H1 (cell line): ENCODE data around the gene ERC1. TPM values are rescaled to one million over a fixed set of nuclear protein-coding genes. Genes with fewer than 3 reads are reported as not detected.

Source experiments
- polyA plus RNA-seq, 7 experiments: library from polyadenylated mRNA; depleted of rRNA in 3 of 7; stranded (reverse) in 5 of 7; unstranded in 2 of 7; fragments of >200 nt in 5 of 7; fragments of 200-250 nt in 2 of 7; gene quantifications; 1 replicate in 5 of 7; 2 replicates in 1 of 7; 4 replicates in 1 of 7; pipeline versions ENCODE4 v1.2.1 to v1.2.3, GENCODE V29; 2011 to 2013; ENCODE audit warnings: missing spikeins in 2 of 7, mixed read lengths in 2 of 7
- total RNA-seq: library from RNA; stranded (reverse); fragmentation: NEBNext Ultra II Directional; extraction: Animal tissue kit (Norgen Biotek cat#: 25700); gene quantifications from 2 replicates; pipeline ENCODE4 v1.2.1, GENCODE V29; 2021
- TF ChIP-seq, protein P1 (sequence below): fragments of 300-600 bp; sonication (generic); IDR thresholded peaks from 2 replicates; pipeline ENCODE4 v1.7.1; 2012; ENCODE audit warnings: low read length, moderate library complexity, mild to moderate bottlenecking, inconsistent platforms; ENCODE audit not compliant: insufficient replicate concordance

ERC1 gene
- total and polyA plus RNA-seq, 2 of the 8 experiments (the other 6 are each of a cell fraction or from before 2014, with no cell fraction given): 7.8 to 45.7 TPM

DNA sequence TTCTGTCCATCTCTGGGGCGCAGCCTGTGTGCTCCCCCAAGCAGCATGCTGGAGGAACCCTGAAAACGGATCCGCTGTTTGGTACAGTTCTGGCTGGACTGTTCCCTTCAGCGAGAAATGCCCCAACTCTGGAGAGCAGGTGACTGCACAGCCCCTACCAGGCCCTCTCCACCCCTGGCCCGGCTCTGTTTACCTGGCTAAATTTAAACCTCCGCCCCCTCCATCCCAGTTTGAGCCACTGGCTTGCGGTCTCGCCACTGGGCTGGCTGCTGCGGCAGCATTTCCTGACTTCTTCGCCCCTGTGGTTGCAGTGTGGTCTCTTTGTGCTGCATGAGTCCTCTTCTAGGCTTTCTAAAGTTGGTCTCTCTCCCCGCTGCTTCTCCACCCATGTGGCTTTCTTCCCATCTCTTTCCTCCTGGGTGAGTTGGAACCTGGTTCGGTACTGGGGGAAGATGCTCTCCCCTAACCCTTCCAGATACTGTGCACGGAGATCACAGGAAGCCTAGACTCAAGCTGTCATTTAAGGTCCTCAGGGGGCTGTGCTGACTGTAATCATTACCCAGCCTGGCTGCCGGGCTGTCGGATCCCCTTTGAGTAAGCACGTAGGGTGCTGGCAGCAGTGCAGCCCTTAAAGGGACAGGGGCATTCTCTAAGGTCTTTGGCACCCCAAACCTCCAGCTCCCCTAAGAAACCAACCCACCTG lies 542.7 kb downstream of the ERC1 start (continued):
- TF ChIP-seq, protein P1, sequence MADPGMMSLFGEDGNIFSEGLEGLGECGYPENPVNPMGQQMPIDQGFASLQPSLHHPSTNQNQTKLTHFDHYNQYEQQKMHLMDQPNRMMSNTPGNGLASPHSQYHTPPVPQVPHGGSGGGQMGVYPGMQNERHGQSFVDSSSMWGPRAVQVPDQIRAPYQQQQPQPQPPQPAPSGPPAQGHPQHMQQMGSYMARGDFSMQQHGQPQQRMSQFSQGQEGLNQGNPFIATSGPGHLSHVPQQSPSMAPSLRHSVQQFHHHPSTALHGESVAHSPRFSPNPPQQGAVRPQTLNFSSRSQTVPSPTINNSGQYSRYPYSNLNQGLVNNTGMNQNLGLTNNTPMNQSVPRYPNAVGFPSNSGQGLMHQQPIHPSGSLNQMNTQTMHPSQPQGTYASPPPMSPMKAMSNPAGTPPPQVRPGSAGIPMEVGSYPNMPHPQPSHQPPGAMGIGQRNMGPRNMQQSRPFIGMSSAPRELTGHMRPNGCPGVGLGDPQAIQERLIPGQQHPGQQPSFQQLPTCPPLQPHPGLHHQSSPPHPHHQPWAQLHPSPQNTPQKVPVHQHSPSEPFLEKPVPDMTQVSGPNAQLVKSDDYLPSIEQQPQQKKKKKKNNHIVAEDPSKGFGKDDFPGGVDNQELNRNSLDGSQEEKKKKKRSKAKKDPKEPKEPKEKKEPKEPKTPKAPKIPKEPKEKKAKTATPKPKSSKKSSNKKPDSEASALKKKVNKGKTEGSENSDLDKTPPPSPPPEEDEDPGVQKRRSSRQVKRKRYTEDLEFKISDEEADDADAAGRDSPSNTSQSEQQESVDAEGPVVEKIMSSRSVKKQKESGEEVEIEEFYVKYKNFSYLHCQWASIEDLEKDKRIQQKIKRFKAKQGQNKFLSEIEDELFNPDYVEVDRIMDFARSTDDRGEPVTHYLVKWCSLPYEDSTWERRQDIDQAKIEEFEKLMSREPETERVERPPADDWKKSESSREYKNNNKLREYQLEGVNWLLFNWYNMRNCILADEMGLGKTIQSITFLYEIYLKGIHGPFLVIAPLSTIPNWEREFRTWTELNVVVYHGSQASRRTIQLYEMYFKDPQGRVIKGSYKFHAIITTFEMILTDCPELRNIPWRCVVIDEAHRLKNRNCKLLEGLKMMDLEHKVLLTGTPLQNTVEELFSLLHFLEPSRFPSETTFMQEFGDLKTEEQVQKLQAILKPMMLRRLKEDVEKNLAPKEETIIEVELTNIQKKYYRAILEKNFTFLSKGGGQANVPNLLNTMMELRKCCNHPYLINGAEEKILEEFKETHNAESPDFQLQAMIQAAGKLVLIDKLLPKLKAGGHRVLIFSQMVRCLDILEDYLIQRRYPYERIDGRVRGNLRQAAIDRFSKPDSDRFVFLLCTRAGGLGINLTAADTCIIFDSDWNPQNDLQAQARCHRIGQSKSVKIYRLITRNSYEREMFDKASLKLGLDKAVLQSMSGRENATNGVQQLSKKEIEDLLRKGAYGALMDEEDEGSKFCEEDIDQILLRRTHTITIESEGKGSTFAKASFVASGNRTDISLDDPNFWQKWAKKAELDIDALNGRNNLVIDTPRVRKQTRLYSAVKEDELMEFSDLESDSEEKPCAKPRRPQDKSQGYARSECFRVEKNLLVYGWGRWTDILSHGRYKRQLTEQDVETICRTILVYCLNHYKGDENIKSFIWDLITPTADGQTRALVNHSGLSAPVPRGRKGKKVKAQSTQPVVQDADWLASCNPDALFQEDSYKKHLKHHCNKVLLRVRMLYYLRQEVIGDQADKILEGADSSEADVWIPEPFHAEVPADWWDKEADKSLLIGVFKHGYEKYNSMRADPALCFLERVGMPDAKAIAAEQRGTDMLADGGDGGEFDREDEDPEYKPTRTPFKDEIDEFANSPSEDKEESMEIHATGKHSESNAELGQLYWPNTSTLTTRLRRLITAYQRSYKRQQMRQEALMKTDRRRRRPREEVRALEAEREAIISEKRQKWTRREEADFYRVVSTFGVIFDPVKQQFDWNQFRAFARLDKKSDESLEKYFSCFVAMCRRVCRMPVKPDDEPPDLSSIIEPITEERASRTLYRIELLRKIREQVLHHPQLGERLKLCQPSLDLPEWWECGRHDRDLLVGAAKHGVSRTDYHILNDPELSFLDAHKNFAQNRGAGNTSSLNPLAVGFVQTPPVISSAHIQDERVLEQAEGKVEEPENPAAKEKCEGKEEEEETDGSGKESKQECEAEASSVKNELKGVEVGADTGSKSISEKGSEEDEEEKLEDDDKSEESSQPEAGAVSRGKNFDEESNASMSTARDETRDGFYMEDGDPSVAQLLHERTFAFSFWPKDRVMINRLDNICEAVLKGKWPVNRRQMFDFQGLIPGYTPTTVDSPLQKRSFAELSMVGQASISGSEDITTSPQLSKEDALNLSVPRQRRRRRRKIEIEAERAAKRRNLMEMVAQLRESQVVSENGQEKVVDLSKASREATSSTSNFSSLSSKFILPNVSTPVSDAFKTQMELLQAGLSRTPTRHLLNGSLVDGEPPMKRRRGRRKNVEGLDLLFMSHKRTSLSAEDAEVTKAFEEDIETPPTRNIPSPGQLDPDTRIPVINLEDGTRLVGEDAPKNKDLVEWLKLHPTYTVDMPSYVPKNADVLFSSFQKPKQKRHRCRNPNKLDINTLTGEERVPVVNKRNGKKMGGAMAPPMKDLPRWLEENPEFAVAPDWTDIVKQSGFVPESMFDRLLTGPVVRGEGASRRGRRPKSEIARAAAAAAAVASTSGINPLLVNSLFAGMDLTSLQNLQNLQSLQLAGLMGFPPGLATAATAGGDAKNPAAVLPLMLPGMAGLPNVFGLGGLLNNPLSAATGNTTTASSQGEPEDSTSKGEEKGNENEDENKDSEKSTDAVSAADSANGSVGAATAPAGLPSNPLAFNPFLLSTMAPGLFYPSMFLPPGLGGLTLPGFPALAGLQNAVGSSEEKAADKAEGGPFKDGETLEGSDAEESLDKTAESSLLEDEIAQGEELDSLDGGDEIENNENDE: no peak
